ENCODE measurements around the gene AP3B2. TPM values are rescaled to one million over a fixed set of nuclear protein-coding genes. Genes with fewer than 3 reads are reported as not detected.

Gene AP3B2, protein sequence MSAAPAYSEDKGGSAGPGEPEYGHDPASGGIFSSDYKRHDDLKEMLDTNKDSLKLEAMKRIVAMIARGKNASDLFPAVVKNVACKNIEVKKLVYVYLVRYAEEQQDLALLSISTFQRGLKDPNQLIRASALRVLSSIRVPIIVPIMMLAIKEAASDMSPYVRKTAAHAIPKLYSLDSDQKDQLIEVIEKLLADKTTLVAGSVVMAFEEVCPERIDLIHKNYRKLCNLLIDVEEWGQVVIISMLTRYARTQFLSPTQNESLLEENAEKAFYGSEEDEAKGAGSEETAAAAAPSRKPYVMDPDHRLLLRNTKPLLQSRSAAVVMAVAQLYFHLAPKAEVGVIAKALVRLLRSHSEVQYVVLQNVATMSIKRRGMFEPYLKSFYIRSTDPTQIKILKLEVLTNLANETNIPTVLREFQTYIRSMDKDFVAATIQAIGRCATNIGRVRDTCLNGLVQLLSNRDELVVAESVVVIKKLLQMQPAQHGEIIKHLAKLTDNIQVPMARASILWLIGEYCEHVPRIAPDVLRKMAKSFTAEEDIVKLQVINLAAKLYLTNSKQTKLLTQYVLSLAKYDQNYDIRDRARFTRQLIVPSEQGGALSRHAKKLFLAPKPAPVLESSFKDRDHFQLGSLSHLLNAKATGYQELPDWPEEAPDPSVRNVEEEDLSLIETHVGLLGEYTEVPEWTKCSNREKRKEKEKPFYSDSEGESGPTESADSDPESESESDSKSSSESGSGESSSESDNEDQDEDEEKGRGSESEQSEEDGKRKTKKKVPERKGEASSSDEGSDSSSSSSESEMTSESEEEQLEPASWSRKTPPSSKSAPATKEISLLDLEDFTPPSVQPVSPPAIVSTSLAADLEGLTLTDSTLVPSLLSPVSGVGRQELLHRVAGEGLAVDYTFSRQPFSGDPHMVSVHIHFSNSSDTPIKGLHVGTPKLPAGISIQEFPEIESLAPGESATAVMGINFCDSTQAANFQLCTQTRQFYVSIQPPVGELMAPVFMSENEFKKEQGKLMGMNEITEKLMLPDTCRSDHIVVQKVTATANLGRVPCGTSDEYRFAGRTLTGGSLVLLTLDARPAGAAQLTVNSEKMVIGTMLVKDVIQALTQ
- not detected in 2 replicates for total RNA-seq

DNA sequence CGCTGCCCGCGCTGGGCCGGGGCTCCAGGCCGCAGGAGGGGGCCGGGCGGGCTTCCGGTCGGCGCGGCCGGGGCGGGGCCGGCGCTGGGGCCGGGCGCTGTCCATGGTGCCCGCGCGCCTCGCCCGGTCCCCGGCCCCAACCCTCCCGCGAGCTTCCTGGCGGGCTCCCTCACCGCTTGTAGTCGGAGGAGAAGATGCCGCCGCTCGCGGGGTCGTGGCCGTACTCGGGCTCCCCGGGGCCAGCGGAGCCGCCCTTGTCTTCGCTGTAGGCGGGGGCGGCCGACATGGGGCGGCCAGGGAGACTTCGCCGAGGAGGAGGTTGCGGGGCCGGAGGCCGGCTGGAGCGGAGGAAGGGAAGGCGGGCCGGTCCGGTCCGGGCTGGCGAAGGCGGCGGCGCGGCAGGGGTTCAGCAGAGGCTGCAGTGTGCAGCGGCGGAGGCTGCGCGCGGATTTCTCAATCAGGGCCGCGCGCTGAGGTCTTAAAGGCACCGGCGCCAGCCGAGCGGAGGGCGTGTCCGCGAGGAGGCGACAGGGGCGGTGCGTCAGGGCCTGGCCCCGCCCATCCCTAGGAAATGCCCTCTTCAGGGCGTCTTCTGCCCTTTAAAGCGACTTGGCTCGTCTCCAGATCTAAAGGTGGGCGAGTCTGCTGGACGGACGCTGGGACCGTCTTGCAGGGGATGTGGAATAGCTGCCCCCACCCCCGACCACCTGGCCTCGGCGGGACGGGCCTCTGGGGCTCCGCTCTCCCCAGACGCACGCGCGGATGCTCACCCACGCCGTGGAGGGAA is at the start of gene AP3B2:
TSS of gene AP3B2 (minus strand) at position 455 of the 787 bp plus-strand sequence. CDS start at position 286, 169 bp downstream.
- no peaks in the 10 kb centered on the region for H3K36me3 Mint-ChIP-seq (ENCODE audit: low read depth)
- no peaks in the 10 kb centered on the region for H3K9me3 Mint-ChIP-seq
- H3K27ac Mint-ChIP-seq = no peak within 1 kb of the TSS
- DNase-seq (ENCODE audit: low spot score) = peak; percentile 71
- peak within 1 kb of the TSS; percentile 43 for H3K4me3 Mint-ChIP-seq (ENCODE audit: low read depth)
- intact Hi-C loops (cut with micrococcal nuclease) = no loop called here
- peaks cover 7% of the 10 kb centered on the region for H3K27me3 Mint-ChIP-seq (ENCODE audit: low read depth)
- no peaks in the 10 kb centered on the region for H3K4me1 Mint-ChIP-seq (ENCODE audit: low read depth)

DNA sequence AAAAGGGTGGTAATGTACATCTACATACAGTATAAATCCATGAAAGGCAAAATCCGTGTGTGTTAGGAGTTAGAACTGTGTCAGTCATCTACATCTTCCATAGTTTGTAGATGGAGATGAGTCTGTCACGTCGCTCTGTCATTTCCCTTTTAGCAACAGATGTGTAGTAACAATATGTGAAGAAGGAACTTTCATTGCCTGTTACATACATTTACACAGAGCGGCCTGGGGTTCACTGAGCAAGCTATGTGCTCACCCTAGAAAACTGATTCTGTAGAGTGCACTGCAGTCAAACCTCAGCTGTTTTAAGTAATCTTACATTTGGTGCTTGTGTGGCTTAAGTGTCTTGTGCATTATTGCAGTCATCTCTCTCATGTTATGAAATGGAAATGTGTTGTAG is 41.6 kb upstream of the AP3B2 start:
- DNase-seq (ENCODE audit: low spot score) = no peak
- peak overlapping the region; percentile 99 for H3K27ac Mint-ChIP-seq
- peaks cover 55% of the 10 kb centered on the region for H3K36me3 Mint-ChIP-seq (ENCODE audit: low read depth)
- intact Hi-C loops (cut with micrococcal nuclease) = loop anchor here (2.0 to 10.0 kb wide), 3 partner anchors 59 to 261 kb away; partner anchors contain the start of genes C15orf40 and RPS17
- H3K4me3 Mint-ChIP-seq (ENCODE audit: low read depth) = peak overlapping the region; percentile 100
- no peaks in the 10 kb centered on the region for H3K27me3 Mint-ChIP-seq (ENCODE audit: low read depth)
- peaks cover 33% of the 10 kb centered on the region for H3K4me1 Mint-ChIP-seq (ENCODE audit: low read depth)
- no peaks in the 10 kb centered on the region for H3K9me3 Mint-ChIP-seq

DNA sequence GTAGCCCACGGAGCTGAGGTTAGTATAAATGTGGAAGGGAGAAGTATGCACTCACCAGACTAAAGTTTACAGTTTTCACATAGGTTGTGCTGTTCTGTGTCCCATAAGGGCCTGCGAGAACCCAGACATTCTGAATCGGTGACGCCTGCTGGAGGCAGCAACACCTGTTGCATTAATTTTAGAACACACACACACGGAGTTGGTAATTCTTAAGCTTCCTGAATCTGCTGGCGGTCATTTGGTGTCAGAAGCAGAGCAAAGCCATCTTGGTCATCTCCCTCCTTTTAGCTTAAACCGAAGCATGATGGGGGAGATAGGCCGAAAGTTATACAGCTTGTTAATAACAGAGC is 41.1 kb upstream of the AP3B2 start:
- DNase-seq (ENCODE audit: low spot score) = peak; percentile 10
- peaks cover 50% of the 10 kb centered on the region for H3K36me3 Mint-ChIP-seq (ENCODE audit: low read depth)
- H3K9me3 Mint-ChIP-seq = no peaks in the 10 kb centered on the region
- peak overlapping the region; percentile 99 for H3K27ac Mint-ChIP-seq
- H3K27me3 Mint-ChIP-seq (ENCODE audit: low read depth) = no peaks in the 10 kb centered on the region
- H3K4me3 Mint-ChIP-seq (ENCODE audit: low read depth) = peak overlapping the region; percentile 100
- H3K4me1 Mint-ChIP-seq (ENCODE audit: low read depth) = peaks cover 28% of the 10 kb centered on the region
- intact Hi-C loops (cut with micrococcal nuclease) = loop anchor here (2.0 to 10.0 kb wide), 3 partner anchors 60 to 261 kb away; partner anchors contain the start of genes C15orf40 and RPS17

DNA sequence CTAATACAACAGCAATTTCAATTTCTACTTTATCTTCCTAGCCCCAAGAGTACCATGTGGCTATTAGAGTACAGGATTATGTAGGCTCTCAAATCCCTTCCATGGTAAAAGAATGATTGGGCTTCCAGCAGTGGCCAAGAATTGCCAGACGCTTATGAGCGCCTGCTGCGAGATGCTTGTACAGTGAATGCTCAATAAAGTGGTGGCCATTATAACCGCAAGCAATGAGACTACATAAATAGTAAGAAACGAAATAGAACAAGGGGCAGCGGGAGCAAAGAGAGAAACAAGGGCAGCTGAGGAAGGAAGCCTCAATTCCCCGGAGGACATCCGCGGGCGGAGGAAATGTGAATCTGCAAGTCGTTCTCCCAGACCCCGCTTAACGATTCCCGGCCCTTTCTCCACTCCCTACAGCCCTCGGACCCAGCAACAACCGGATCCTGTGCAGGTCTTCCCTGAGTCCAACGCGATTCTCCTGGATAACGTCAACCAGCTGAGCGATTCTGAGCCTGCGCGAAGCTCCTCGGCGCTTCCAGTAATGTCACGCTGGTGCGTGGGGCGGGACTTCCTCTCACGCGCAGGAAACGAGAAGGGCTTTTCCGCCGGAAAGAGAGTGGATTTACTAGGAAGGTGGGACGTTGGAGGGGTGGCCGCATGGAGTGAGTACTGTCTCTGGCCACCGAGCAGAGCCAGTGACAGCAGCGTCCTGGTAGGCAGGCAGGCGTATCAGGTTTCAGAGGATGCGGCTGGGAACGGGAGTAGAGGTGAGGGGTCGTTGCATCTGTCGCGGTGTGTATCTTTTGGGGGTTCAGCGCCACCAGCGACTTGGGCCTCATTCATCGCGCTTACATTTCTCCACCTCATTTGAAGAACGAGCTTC is 40.5 kb upstream of the AP3B2 start:
- DNase-seq (ENCODE audit: low spot score) = peak; percentile 75
- Mint-ChIP-seq H3K4me3 (ENCODE audit: low read depth) (peak overlapping the region; percentile 100), H3K4me1 (ENCODE audit: low read depth) (peaks cover 28% of the 10 kb centered on the region), H3K9me3 (no peaks in the 10 kb centered on the region), H3K27ac (peak overlapping the region; percentile 99), H3K36me3 (ENCODE audit: low read depth) (peaks cover 45% of the 10 kb centered on the region), H3K27me3 (ENCODE audit: low read depth) (no peaks in the 10 kb centered on the region)
- intact Hi-C loops (cut with micrococcal nuclease) = loop anchor here (2.0 to 10.0 kb wide), 3 partner anchors 61 to 262 kb away; partner anchors contain the start of genes C15orf40 and RPS17

DNA sequence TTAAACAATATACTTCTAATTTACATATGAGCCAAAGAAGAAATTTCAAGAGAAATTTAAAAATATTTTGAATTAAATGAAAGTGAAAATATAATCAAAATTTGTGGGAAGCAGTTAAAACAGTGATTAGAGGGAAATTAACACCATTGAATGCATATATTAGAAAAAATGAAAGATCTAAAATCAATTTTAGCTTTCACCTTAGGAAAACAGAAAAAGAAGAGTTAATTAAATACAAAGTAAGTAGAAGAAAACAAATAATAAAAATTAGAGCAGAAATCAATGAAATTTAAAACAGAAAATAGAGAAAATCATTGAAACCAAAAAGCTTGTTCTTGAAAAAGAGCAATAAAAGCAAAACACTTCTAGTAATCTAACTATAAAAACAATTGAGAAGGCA is 38.6 kb upstream of the AP3B2 start:
- H3K27me3 Mint-ChIP-seq (ENCODE audit: low read depth) = no peaks in the 10 kb centered on the region
- H3K4me1 Mint-ChIP-seq (ENCODE audit: low read depth) = peaks cover 20% of the 10 kb centered on the region
- H3K36me3 Mint-ChIP-seq (ENCODE audit: low read depth) = peaks cover 27% of the 10 kb centered on the region
- DNase-seq (ENCODE audit: low spot score) = no peak
- no peak overlapping the region for H3K4me3 Mint-ChIP-seq (ENCODE audit: low read depth)
- H3K27ac Mint-ChIP-seq = no peak overlapping the region
- no peaks in the 10 kb centered on the region for H3K9me3 Mint-ChIP-seq
- intact Hi-C loops (cut with micrococcal nuclease) = no loop called here

DNA sequence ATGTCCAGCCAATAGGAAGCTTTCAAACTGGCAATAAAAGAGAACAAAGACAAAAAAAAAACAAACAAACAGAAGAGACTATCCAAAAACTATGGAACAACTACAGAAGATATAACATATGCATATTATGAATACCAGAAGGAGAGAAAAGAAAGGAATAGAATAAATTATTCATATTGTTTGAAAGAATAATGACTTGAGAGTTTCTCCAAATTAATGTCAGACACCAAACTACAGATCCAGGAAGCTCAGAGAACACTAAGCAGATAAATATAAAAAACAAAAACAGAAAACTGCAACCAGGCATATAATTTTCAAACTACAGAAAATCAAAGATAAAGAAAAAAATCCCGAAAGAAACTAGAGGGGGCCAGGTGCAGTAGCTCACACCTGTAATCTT is 34.1 kb upstream of the AP3B2 start:
- Mint-ChIP-seq H3K9me3 (no peaks in the 10 kb centered on the region), H3K27ac (no peak overlapping the region), H3K4me1 (ENCODE audit: low read depth) (no peaks in the 10 kb centered on the region)

DNA sequence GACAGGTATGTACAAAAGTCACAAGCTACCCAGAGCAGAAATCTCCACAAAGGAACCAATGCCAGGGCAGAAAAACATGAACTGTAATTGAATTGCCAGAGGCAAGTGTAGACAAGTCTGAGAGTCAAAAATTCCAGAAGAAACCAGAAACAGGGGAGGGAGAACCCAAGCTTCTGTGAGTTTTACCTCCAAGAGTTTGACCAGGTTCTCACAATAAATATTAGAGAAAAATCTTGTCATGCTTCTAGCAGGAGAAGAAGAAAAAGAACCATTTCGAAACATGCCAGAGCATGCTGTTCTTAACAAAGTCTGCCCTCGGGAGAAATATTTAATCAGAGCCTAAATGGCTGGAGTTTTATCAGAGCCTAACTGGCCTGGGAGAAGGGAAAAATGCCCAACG is 32.5 kb upstream of the AP3B2 start:
- H3K4me1 Mint-ChIP-seq (ENCODE audit: low read depth) = no peaks in the 10 kb centered on the region
- intact Hi-C loops (cut with micrococcal nuclease) = no loop called here
- no peak overlapping the region for H3K4me3 Mint-ChIP-seq (ENCODE audit: low read depth)
- DNase-seq (ENCODE audit: low spot score) = no peak
- H3K36me3 Mint-ChIP-seq (ENCODE audit: low read depth) = no peaks in the 10 kb centered on the region
- H3K27ac Mint-ChIP-seq = no peak overlapping the region
- no peaks in the 10 kb centered on the region for H3K9me3 Mint-ChIP-seq
- no peaks in the 10 kb centered on the region for H3K27me3 Mint-ChIP-seq (ENCODE audit: low read depth)

More for the DNA sequence above, 34.1 kb upstream of the AP3B2 start:
- Mint-ChIP-seq H3K27me3 (ENCODE audit: low read depth) (no peaks in the 10 kb centered on the region), H3K4me3 (ENCODE audit: low read depth) (no peak overlapping the region), H3K36me3 (ENCODE audit: low read depth) (no peaks in the 10 kb centered on the region)
- DNase-seq (ENCODE audit: low spot score) = no peak
- intact Hi-C loops (cut with micrococcal nuclease) = no loop called here

DNA sequence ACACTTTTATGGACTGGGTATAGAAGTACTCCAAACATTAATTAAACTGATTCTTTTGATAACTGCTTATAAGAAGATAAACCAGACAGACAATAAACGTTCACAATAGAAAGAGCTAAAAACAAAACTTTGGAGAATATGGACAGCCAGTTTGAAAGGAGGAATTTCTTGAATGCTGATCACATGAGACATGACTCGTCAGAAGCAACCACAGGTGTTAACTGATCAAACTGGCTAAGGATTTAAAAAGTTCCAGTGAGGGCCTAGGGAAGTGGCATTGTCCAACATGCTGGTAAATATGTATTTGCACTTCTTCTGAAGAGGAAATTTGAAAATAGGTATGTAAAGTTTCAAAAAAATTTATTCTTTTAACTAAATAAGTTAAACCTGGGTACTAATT is 29.4 kb upstream of the AP3B2 start:
- Mint-ChIP-seq H3K9me3 (no peaks in the 10 kb centered on the region), H3K27ac (no peak overlapping the region), H3K36me3 (ENCODE audit: low read depth) (no peaks in the 10 kb centered on the region), H3K4me3 (ENCODE audit: low read depth) (no peak overlapping the region), H3K27me3 (ENCODE audit: low read depth) (no peaks in the 10 kb centered on the region), H3K4me1 (ENCODE audit: low read depth) (no peaks in the 10 kb centered on the region)
- no peak for DNase-seq (ENCODE audit: low spot score)
- intact Hi-C loops (cut with micrococcal nuclease) = no loop called here

DNA sequence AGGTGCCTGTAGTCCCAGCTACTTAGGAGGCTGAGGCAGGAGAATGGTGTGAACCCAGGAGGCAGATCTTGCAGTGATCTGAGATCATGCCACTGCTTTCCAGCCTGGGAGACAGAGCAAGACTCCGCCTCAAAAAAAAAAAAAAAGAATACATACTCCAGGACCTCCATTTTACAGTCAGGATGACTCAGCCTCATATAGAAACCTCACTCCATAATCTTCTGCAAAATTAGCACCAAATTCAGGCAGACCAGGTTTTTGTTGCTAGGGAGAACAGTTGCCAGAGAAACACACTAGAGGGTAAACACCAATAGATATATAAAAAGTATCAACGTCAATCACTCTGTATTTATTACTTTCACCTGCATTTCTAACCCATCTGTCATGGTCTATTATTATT is 28.3 kb upstream of the AP3B2 start:
- intact Hi-C loops (cut with micrococcal nuclease) = no loop called here
- no peak for DNase-seq (ENCODE audit: low spot score)

DNA sequence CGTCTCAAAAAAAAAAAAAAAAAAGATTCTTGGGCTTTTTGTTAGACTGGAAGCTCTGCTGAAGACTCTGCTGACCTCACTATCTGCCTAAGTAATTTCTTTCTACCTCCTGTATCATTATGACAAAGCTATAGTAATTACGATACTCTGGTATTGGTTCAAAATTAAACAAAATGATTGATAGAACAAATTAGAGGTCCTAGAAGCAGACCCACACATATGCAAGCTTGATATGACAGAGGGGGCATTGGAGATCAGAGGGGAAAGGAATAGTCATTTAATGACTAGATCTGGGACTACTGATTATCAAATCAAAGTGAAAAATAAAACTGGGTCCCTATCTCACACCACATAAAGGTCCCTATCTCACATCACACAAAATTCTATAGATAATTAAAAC is 21.9 kb upstream of the AP3B2 start:
- H3K27ac Mint-ChIP-seq = no peak overlapping the region
- intact Hi-C loops (cut with micrococcal nuclease) = no loop called here
- no peak for DNase-seq (ENCODE audit: low spot score)
- no peaks in the 10 kb centered on the region for H3K9me3 Mint-ChIP-seq
- H3K27me3 Mint-ChIP-seq (ENCODE audit: low read depth) = no peaks in the 10 kb centered on the region
- H3K4me3 Mint-ChIP-seq (ENCODE audit: low read depth) = no peak overlapping the region
- H3K4me1 Mint-ChIP-seq (ENCODE audit: low read depth) = no peaks in the 10 kb centered on the region
- H3K36me3 Mint-ChIP-seq (ENCODE audit: low read depth) = no peaks in the 10 kb centered on the region

More for the DNA sequence above, 28.3 kb upstream of the AP3B2 start:
- Mint-ChIP-seq H3K4me1 (ENCODE audit: low read depth) (no peaks in the 10 kb centered on the region), H3K9me3 (no peaks in the 10 kb centered on the region), H3K36me3 (ENCODE audit: low read depth) (no peaks in the 10 kb centered on the region), H3K27ac (no peak overlapping the region), H3K27me3 (ENCODE audit: low read depth) (no peaks in the 10 kb centered on the region), H3K4me3 (ENCODE audit: low read depth) (no peak overlapping the region)

DNA sequence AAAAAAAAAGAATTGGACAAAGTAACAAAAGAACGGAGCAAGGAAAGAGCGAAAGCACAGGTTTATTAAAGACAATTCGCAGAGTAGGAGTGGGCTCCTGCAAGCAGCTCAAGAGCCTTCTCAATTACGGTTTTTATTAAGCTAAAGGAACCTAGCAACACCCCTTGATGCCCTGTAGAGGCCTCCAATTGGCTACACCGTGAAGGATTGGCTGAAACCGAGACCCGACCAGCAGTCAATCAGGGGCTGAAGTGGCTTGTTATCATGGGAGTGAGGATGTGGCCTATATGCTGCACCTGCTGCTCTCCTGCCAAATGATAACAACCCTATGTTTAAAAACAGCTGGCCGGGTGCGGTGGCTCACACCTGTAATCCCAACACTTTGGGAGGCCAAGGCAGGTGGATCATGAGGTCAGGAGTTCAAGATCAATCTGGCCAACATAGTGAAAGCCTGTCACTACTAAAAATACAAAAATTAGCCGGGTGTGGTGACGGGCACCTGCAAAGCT is 20.4 kb upstream of the AP3B2 start:
- intact Hi-C loops (cut with micrococcal nuclease) = no loop called here

More for the DNA sequence above, 20.4 kb upstream of the AP3B2 start:
- Mint-ChIP-seq H3K27me3 (ENCODE audit: low read depth) (no peaks in the 10 kb centered on the region), H3K27ac (no peak overlapping the region), H3K36me3 (ENCODE audit: low read depth) (no peaks in the 10 kb centered on the region), H3K4me3 (ENCODE audit: low read depth) (no peak overlapping the region), H3K9me3 (no peaks in the 10 kb centered on the region), H3K4me1 (ENCODE audit: low read depth) (no peaks in the 10 kb centered on the region)
- DNase-seq (ENCODE audit: low spot score) = no peak

Measured in activated T-helper 2 cell treated with anti-CD3 and anti-CD28 coated beads, Interferon-gamma antibody, Interleukin-2, Interleukin-4, amounts not matched to agents 10 μg/mL and 5 μg/mL and 100 μg/mL, durations not matched to agents 14 hours and 24 hours and 36 hours (primary cell).